GM21423 (cell line): ENCODE results near the gene EML5.

Source experiments
- ATAC-seq: cut with Tn5 transposase; IDR thresholded peaks from one replicate; pipeline ENCODE4 v1.9.1; 2021; ENCODE audit warnings: mild to moderate bottlenecking, moderate library complexity; ENCODE audit not compliant: unreplicated experiment

EML5 gene

GRCh38 chr14:88618476-88618875, 174.3 kb downstream of the EML5 start:
- ATAC-seq, result no peak

GRCh38 chr14:88617479-88617878, 175.3 kb downstream of the EML5 start:
- no peak for ATAC-seq

GRCh38 chr14:88616697-88617096, 176.1 kb downstream of the EML5 start:
- ATAC-seq, result no peak

- ATAC-seq, result no peak
Observed at GRCh38 chr14:88614218-88614907, 178.4 kb downstream of the EML5 start.

- no peak for ATAC-seq
Observed at GRCh38 chr14:88613552-88614010, 179.2 kb downstream of the EML5 start.

- ATAC-seq, result no peak
Observed at GRCh38 chr14:88612981-88613380, 179.8 kb downstream of the EML5 start.

GRCh38 chr14:88611878-88612277, 180.9 kb downstream of the EML5 start:
- ATAC-seq, result no peak

GRCh38 chr14:88607829-88608228, 184.9 kb downstream of the EML5 start:
- no peak for ATAC-seq

GRCh38 chr14:88605594-88605993, 187.2 kb downstream of the EML5 start:
- ATAC-seq, result no peak

- no peak for ATAC-seq
Observed at GRCh38 chr14:88604212-88604611, 188.5 kb downstream of the EML5 start.

GRCh38 chr14:88599761-88600439, 192.9 kb downstream of the EML5 start:
- peak; percentile 95 for ATAC-seq

- ATAC-seq, result no peak
Observed at GRCh38 chr14:88599326-88599725, 193.4 kb downstream of the EML5 start.

GRCh38 chr14:88598097-88598675, 194.6 kb downstream of the EML5 start:
- no peak for ATAC-seq

- ATAC-seq, result no peak
Observed at GRCh38 chr14:88597601-88598000, 195.2 kb downstream of the EML5 start.

- no peak for ATAC-seq
Observed at GRCh38 chr14:88597038-88597437, 195.7 kb downstream of the EML5 start.

- ATAC-seq, result no peak
Observed at GRCh38 chr14:88592031-88592430, 200.7 kb downstream of the EML5 start.

- no peak for ATAC-seq
Observed at GRCh38 chr14:88590173-88590572, 202.6 kb downstream of the EML5 start.

GRCh38 chr14:88588081-88588480, 204.7 kb downstream of the EML5 start:
- ATAC-seq, result no peak

- ATAC-seq, result no peak
Observed at GRCh38 chr14:88584451-88584850, 208.3 kb downstream of the EML5 start.

GRCh38 chr14:88576222-88576621, 216.5 kb downstream of the EML5 start:
- no peak for ATAC-seq

GRCh38 chr14:88572117-88572516, 220.6 kb downstream of the EML5 start:
- ATAC-seq, result no peak

GRCh38 chr14:88568196-88568595, 224.6 kb downstream of the EML5 start:
- no peak for ATAC-seq
